GM12872 (cell line): ENCODE data around the gene SH3GLB1.
A peak's percentile ranks its signal among the peaks of the same experiment; 100 is the strongest.

Experiments used
- CTCF ChIP-seq: IDR thresholded peaks from 3 replicates; pipeline ENCODE4 v1.5.1; 2011; ENCODE audit warnings: low read depth, mild to moderate bottlenecking, low read length, moderate library complexity; ENCODE audit not compliant: insufficient read depth

SH3GLB1 gene

GRCh38 chr1:86747304-86747703, 42.9 kb downstream of the SH3GLB1 start:
- TF ChIP-seq CTCF: no peak

DNA sequence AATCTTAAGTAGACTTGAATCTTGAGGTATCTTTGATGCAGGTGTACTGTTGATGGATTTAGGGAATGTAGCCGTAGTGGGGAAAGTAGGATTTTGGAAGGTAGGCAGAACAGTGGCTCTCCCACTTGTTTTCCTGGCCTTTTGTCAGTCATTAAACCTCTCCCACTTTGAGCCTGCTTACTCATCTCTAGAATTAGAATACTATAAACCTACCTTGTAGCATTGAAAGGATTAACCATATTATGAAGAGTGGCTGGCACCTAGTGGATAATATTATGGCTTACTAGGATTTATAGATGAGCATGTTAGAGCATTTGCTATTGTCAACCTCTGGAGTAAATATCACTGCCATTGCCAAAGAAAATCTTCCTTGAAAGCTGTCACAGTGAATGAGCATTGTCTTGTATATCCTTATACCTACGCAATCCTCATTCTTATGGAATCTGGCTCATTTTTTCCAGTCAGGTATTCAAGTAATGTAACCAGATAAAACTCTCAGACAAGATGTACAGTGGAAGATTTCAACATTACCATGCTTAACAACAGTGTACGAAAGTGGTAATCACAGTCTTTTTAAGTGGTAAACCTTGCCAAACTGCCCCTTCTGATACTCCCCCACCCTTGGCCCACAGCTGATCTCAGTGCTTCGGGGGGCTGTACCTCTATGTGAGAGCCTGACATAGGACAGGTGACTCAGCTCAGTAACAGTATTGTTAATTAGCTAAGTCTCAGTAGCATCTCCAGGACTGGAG, 44.4 kb downstream of the SH3GLB1 start:
- no peak for TF ChIP-seq CTCF

- TF ChIP-seq CTCF: no peak
These were observed 45.7 kb downstream of the SH3GLB1 start for GRCh38 chr1:86750076-86750475.

- TF ChIP-seq CTCF: no peak
These were observed 46.2 kb downstream of the SH3GLB1 start for GRCh38 chr1:86750530-86750929.

DNA sequence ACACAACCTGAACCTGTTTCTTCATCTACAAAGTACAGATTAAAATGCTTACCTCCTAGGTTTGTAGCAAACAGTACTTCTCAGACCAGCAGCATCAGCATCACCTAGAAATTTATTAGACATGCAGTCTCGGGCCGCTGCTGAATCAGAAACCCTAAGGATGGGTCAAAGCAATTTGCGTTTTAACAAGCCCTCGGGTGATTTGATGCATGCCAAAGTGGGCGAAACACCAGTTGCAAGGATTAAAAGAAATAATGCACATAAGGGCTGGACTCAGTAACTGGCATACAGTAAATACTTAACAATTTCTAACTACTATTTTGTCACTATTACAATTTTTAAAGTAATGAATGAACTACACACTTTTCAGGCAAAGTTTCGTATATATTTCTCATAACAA, 47.5 kb downstream of the SH3GLB1 start:
- TF ChIP-seq CTCF: no peak

DNA sequence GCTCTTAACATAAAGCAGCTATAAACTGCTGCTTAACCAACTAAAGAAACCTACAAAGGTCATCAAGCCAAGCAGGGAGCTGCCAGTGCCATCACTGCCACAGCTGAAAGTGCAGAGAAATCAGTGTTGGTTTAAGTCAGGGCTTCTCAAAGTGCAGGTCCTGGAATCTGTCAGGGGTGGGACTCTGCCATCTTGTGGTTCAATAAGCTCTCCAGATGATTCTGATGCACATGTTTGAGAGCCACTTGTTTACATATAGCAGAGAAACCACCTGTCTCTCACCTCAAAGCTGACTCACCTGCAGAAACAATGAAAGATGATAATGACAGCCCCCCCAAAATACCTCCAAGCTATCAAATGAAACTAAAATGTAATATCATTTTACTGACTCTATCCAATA, 49.3 kb downstream of the SH3GLB1 start:
- peak; percentile 34; the same call in 1 of the 3 replicates for TF ChIP-seq CTCF

DNA sequence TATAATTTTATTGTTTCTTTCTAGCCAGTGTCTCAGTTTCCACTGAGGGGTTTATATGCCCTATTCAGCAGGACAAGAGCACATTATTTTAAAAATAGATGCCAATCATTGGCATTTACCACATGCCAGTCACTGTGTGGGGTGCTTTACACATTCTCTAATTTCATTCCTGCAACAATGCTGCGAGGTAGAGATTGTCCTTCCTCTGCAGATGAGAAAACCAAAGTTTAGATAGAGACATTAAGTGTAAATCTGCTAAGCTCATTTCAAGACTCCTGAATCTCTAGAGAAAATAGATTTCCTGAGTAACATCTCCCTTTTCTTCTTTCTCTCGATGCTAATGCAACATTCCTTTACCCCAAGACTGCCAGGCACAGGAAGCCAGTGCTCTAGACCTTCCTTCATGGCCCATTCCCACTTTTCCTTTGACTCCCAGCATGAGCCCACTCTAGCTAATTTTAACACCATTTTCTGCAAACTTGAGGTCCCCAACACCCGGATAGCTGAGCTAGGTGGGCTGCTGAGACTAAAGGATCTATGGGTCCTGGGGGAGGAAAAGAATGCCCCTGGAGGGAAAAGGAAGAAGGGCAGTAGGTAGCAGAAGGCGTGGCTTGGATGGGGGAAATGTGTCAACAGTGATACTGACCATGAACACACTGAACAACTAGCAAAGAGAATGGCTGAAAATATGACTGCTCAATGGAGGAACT, 50.0 kb downstream of the SH3GLB1 start:
- no peak; the same call in 2 of the 3 replicates for TF ChIP-seq CTCF
